HG03457 (cell line): ENCODE data around the gene DIP2C.
"Not testable (repeated sequence)": the region's sequence is repeated elsewhere in the genome, so short reads cannot be mapped to it uniquely, and the experiment has no call there.

ENCODE experiments used
- ATAC-seq: cut with Tn5 transposase; IDR thresholded peaks from one replicate; pipeline ENCODE4 v1.9.1; 2021; ENCODE audit warnings: moderate number of reproducible peaks; ENCODE audit not compliant: unreplicated experiment

Gene DIP2C

DNA sequence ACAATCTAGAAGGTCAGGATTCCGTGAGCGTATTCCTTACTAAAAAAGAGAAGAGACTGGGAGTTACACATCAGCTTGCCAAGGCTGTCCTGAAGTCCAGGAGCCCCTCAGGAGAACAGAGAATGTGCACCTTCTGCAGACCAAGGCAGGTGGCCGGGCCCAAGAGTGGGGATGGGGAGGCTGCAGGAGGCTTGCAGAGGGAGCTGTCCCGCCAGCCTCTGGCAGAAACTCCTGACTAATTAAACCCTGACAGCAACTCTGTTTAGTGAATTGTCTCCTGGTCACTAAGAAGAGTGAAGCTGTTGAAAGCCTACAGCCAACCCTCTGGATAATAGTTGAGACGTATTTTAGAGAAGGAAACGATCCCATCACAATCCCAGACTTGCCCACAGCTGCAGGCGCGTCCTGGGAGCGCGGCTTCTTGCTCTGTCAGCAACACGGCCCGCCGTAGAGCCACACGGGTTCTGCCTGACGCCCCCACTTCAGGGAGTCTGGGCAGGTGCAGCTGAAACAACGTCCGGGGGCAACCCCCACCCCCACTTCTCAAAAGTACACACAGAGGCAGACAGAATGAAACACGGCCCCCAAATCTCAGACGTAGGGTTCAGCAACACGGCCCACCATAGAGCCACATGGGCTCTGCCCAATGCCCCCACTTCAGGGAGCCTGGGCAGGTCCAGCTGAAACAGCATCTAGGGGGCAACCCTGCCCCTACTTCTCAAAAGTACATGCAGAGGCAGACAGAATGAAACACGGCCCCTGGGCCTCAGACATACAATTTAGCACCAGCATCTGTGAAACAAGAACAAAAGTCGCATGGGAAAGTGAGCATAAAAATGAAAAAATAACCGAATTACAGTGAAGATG is 45.2 kb downstream of the DIP2C start:
- no peak for ATAC-seq

DNA sequence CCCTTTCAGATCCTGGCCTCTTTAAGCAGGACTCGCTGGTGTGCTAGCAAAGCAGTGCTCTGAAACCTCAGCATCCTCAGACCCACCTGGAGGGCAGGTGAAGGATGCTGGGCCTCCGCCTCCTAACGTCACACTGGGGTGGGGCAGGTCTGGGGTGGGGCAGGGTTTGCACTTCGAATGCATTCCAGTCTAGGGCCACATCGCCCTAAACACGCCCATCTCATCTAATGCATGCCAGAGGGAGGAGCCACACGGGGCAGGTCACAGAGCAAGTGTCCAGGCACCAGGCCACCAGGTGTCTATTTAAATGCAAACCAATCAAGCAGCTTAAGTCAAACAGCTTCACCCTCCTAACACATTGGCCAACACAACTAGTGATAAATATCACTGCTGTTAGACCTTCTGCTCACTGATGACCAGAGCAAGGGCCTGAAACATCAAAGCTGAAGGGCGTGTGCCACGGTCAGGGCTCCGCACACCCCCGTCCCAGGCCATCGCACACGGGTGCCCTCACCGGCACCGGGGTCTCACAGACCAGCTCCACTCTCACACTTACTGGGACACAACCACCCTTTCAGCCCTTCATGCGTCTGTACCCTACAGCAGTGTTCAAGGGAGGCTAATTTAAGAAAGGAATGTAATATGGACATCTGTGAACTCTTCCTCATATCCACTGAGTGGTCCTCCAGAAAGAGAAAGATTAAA is 47.1 kb downstream of the DIP2C start:
- no peak for ATAC-seq

DNA sequence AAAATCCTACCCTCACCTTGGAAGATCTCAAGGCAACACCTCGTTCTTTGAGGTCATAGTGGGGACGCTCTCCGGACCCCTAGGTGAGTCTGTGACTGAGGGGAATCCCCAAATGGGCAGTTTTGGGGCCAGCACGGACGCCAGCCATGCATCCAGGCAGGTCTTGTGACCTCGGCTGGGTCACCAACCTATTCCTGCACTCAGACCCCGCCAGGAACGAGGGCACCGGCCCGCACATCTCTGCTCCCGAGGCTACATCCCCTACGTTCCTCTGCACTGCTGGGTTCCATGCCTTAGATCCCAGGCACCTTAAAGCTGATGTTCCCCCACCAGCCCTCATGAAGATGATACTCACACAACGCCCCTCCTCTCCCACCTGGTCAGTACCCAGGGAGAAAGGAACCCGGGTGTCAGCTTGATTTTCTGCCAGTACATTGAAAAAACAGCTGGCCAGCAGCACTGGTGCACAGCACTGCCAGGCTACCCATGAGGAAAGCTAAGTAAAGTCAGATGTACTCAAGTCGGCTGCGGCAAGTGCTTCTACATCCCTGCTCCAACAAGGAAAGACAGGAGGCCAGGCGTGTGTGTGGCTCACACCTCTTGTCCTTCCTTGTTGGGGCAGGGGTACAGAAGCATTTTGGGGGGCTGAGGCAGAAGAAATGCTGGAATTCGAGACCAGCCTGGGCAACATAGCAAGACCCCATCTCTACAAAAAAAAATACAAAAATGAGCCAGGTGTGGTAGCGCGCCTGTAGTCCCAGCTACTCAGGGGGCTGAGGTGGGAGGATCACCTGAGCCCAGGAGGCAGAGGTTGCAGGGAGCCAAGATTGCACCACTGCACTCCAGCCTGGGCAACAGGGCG is 48.1 kb downstream of the DIP2C start:
- ATAC-seq, result no peak

GRCh38 chr10:640673-641045 is 48.8 kb downstream of the DIP2C start:
- ATAC-seq, result no peak

GRCh38 chr10:639751-640672 is 49.5 kb downstream of the DIP2C start:
- no peak for ATAC-seq

DNA sequence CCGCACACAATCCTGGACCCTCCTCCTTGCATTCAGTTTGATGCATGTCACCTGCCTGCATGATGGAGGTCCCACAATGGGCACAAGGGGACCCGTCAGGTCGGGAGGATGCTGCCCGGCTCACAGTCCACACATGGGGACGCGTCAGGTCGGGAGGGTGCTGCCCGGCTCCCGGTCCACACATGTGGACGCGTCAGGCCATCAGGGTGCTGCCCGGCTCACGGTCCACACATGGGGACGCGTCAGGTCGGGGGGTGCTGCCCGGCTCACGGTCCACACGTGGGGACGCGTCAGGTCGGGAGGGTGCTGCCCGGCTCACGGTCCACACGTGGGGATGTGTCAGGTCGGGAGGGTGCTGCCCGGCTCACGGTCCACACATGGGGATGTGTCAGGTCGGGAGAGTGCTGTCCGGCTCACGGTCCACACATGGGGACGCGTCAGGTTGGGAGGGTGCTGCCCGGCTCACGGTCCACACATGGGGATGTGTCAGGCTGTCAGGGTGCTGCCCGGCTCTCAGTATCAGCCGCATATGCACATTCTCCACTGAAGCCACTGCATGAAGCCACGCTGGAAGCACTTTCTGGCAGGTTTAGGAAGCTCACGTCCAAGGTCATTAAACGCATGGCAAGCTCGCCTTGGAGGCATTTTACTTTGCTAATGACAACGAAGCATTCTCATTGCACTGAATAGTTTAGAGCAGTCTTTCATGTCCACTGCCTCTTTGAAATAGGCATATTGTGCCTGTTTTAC is 50.3 kb downstream of the DIP2C start:
- ATAC-seq, result no peak

GRCh38 chr10:637771-638195 is 51.7 kb downstream of the DIP2C start:
- ATAC-seq, result no peak

GRCh38 chr10:637221-637620 is 52.2 kb downstream of the DIP2C start:
- ATAC-seq, result no peak

- ATAC-seq, result no peak
These were observed 52.7 kb downstream of the DIP2C start for GRCh38 chr10:636769-637168.

- no peak for ATAC-seq
These were observed 53.3 kb downstream of the DIP2C start for GRCh38 chr10:636016-636730.

GRCh38 chr10:635088-635861 is 54.2 kb downstream of the DIP2C start:
- ATAC-seq, result no peak

GRCh38 chr10:634256-634655 is 55.2 kb downstream of the DIP2C start:
- no peak for ATAC-seq

GRCh38 chr10:633279-634245 is 55.9 kb downstream of the DIP2C start:
- no peak for ATAC-seq

- ATAC-seq, result not testable (repeated sequence)
These were observed 56.7 kb downstream of the DIP2C start for GRCh38 chr10:632807-633177.

DNA sequence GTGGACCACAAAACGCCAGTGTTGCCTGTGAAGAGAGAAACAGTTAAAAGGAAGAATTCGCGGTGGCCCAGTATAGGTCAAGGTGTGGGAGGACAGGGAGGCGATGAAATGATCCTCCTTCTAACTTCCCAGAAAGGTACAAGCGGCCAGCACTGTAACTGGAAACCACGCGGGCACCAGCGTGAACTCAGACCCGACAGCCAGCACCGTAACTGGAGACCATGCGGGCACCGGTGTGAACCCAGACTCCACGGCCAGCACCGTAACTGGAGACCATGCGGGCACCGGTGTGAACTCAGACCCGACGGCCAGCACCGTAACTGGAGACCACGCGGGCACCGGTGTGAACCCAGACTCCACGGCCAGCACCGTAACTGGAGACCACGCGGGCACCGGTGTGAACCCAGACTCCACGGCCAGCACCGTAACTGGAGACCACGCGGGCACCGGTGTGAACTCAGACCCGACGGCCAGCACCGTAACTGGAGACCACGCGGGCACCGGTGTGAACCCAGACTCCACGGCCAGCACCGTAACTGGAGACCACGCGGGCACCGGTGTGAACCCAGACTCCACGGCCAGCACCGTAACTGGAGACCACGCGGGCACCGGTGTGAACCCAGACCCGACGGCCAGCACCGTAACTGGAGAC is 57.2 kb downstream of the DIP2C start:
- not testable (repeated sequence) for ATAC-seq

DNA sequence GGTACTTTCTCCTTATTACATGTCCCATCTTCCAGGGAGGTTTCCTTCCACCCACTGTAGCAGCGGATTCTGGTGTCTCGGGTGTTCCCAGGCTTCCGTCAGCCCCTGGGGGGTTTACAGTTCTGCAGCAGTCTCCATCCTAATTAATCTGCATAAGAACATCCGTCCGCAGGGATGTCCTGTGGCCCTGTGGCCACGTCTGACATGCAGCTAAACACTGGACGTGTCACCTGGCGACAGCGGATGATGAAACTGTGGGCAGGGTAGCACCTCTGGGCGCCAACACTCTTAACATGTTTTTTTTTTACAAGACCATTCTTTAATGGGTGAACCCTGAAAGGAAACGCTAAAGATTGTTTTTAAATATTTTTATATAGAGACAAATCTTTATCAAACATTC is 58.2 kb downstream of the DIP2C start:
- no peak for ATAC-seq
